ENCODE results near the gene MANBA. TPM values are rescaled to one million over a fixed set of nuclear protein-coding genes. Genes with fewer than 3 reads are reported as not detected.

Gene MANBA
- total RNA-seq, 1 experiment from 2014 or later = 13.6 TPM

DNA sequence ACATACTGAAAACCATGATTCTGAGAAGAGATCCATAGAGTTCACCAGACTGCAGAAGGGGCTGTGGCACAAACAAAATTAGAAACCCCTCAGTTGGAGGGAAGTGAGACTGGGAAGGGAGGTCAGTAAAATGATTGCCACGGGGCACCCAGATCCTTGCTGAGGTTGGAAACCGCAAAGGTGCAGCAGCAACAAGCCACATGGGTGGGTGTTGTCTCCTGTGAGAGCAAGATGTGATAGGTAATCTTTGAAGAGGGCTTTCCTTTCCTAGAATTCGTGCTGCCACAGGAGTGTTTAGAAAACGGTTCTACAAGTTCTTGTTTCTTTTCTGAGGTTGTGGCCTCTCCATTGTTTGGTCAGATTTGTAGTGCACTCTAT, 174.1 kb downstream of the MANBA start:
- DNase-seq = no peak
- CTCF ChIA-PET = no interaction called here
- no peak overlapping the region for H3K4me3 Mint-ChIP-seq (ENCODE audit: low read depth, unreplicated experiment)

DNA sequence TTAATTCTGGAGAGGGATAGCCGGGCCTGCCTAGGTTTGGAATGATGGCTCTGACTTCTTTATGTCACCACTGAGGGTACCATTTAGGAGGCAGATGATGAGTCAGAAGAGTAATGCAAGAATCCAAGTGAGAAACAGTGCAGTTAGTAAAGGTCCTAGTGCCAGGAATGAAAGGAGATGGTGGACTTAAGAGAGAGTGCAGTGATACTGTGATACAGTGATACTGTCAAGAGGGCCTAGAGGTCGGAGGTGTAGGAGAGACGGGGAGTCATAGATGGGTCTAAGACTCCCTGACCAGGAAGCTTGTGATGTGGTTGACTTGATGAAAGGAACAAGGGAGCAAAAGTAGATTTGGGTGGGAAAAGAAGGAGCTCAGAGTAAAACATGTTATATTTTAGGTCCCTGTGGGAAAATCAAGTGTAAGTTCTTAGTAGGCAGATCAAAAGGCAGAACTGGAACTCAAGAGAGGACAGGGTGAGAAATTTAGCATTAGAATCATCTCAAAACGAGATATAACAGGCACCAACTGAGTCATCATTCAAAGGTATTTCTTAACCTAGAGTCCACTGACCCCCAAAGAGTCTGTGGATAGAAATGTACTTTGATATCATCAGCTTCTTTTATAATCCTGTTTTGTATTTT, 174.6 kb downstream of the MANBA start:
- Mint-ChIP-seq H3K4me3 (ENCODE audit: low read depth, unreplicated experiment) (no peak overlapping the region), H3K27me3 (ENCODE audit: unreplicated experiment) (no peaks in the 10 kb centered on the region), H3K9me3 (ENCODE audit: low read depth, unreplicated experiment) (no peaks in the 10 kb centered on the region), H3K4me1 (ENCODE audit: low read depth, unreplicated experiment) (no peaks in the 10 kb centered on the region), H3K27ac (ENCODE audit: unreplicated experiment) (no peak overlapping the region), H3K36me3 (ENCODE audit: insufficient read depth, unreplicated experiment) (no peaks in the 10 kb centered on the region)
- intact Hi-C loops (cut with micrococcal nuclease; ENCODE audit: unreplicated experiment) = no loop called here
- CTCF ChIA-PET = no interaction called here
- DNase-seq = no peak
- TF ChIP-seq, protein P1, sequence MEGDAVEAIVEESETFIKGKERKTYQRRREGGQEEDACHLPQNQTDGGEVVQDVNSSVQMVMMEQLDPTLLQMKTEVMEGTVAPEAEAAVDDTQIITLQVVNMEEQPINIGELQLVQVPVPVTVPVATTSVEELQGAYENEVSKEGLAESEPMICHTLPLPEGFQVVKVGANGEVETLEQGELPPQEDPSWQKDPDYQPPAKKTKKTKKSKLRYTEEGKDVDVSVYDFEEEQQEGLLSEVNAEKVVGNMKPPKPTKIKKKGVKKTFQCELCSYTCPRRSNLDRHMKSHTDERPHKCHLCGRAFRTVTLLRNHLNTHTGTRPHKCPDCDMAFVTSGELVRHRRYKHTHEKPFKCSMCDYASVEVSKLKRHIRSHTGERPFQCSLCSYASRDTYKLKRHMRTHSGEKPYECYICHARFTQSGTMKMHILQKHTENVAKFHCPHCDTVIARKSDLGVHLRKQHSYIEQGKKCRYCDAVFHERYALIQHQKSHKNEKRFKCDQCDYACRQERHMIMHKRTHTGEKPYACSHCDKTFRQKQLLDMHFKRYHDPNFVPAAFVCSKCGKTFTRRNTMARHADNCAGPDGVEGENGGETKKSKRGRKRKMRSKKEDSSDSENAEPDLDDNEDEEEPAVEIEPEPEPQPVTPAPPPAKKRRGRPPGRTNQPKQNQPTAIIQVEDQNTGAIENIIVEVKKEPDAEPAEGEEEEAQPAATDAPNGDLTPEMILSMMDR (IDR thresholded peaks at IDR 0.05; ENCODE audit: unreplicated experiment) = no peak
- no TSS peak for BruUV-seq (replicated peaks)

More for the DNA sequence above, 174.1 kb downstream of the MANBA start:
- H3K4me1 Mint-ChIP-seq (ENCODE audit: low read depth, unreplicated experiment) = no peaks in the 10 kb centered on the region
- no peaks in the 10 kb centered on the region for H3K27me3 Mint-ChIP-seq (ENCODE audit: unreplicated experiment)
- no peaks in the 10 kb centered on the region for H3K9me3 Mint-ChIP-seq (ENCODE audit: low read depth, unreplicated experiment)
- TF ChIP-seq, protein P1 (IDR thresholded peaks at IDR 0.05; ENCODE audit: unreplicated experiment) = no peak
- no TSS peak for BruUV-seq (replicated peaks)
- intact Hi-C loops (cut with micrococcal nuclease; ENCODE audit: unreplicated experiment) = no loop called here
- H3K27ac Mint-ChIP-seq (ENCODE audit: unreplicated experiment) = no peak overlapping the region
- H3K36me3 Mint-ChIP-seq (ENCODE audit: insufficient read depth, unreplicated experiment) = no peaks in the 10 kb centered on the region

DNA sequence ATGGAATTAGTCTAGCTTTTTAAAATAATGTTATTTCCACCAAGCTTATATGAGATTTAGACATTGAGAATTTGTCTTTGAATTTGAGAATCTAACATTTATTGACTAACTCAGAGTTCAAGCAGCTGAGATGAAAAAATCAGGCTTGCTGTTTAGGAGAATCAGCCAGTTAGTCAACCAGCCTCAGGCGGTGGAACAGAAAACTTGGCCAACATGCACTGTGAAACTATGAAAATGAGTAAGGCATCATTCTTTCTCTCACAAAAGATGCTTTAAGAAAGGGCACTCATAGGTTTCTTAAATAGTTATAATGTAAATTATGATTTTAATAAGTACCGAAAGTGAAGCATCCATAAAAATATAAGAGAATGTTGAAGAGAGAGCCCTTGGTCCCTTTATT, 175.4 kb downstream of the MANBA start:
- Mint-ChIP-seq H3K4me3 (ENCODE audit: low read depth, unreplicated experiment) (no peak overlapping the region), H3K27me3 (ENCODE audit: unreplicated experiment) (no peaks in the 10 kb centered on the region), H3K4me1 (ENCODE audit: low read depth, unreplicated experiment) (no peaks in the 10 kb centered on the region), H3K27ac (ENCODE audit: unreplicated experiment) (no peak overlapping the region), H3K36me3 (ENCODE audit: insufficient read depth, unreplicated experiment) (no peaks in the 10 kb centered on the region), H3K9me3 (ENCODE audit: low read depth, unreplicated experiment) (no peaks in the 10 kb centered on the region)
- TF ChIP-seq, protein P1 (IDR thresholded peaks at IDR 0.05; ENCODE audit: unreplicated experiment) = no peak
- CTCF ChIA-PET = no interaction called here
- no TSS peak for BruUV-seq (replicated peaks)
- intact Hi-C loops (cut with micrococcal nuclease; ENCODE audit: unreplicated experiment) = no loop called here
- no peak for DNase-seq

DNA sequence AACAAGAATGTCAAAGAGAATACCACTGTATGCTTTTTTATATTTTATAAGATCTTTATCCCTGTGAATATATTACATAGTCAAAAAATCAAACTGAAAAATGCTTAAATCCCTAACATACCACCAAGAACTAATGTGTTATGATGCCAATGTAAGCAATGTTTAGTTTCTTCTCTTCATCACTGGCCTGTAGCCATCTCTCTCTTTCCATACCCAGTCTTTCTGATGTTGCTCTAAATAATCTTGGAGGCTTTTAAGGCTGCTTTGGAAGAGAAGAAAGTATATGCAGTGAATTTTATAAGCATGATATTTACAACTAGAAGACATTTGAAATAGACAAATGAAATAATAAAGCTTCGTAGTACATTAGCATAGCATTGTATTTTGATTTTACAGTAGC, 176.7 kb downstream of the MANBA start:
- no TSS peak for BruUV-seq (replicated peaks)
- intact Hi-C loops (cut with micrococcal nuclease; ENCODE audit: unreplicated experiment) = no loop called here
- no peaks in the 10 kb centered on the region for H3K4me1 Mint-ChIP-seq (ENCODE audit: low read depth, unreplicated experiment)
- H3K27me3 Mint-ChIP-seq (ENCODE audit: unreplicated experiment) = no peaks in the 10 kb centered on the region
- DNase-seq = no peak
- H3K4me3 Mint-ChIP-seq (ENCODE audit: low read depth, unreplicated experiment) = no peak overlapping the region
- CTCF ChIA-PET = no interaction called here
- no peak overlapping the region for H3K27ac Mint-ChIP-seq (ENCODE audit: unreplicated experiment)
- H3K9me3 Mint-ChIP-seq (ENCODE audit: low read depth, unreplicated experiment) = no peaks in the 10 kb centered on the region
- TF ChIP-seq, protein P1 (IDR thresholded peaks at IDR 0.05; ENCODE audit: unreplicated experiment) = no peak
- H3K36me3 Mint-ChIP-seq (ENCODE audit: insufficient read depth, unreplicated experiment) = no peaks in the 10 kb centered on the region

Other genes starting within 250 kb of the MANBA start
- 235 and 243 TPM in 2 replicates for gene UBE2D3, start 66.6 kb upstream of the MANBA start, total RNA-seq (2022)
- 34.9 and 36.9 TPM in 2 replicates for gene CISD2, start 108.0 kb upstream of the MANBA start, total RNA-seq (2022)

Data from Calu3 (cell line).